Measurements from ENCODE around the gene SYT1. TPM values are rescaled to one million over a fixed set of nuclear protein-coding genes. Genes with fewer than 3 reads are reported as not detected.
"Not testable (repeated sequence)": the region's sequence is repeated elsewhere in the genome, so short reads cannot be mapped to it uniquely, and the experiment has no call there.

Gene SYT1
- total and polyA plus RNA-seq, 12 donors: 0.03 to 0.36 (median 0.15) TPM; not detected in 5

- 75 to 85% methylated on average over 2 of the region's 2 CpGs for WGBS, 2 donors
- no peaks in the 10 kb centered on the region for H3K9me3 ChIP-seq
- ATAC-seq (no peak), DNase-seq (no peak)
- no peak overlapping the region for H3K4me3 ChIP-seq
- TF ChIP-seq CTCF (IDR thresholded peaks at IDR 0.05): no peak
- no peaks in the 10 kb centered on the region for H3K36me3 ChIP-seq
- H3K4me1 ChIP-seq: no peaks in the 10 kb centered on the region
- no peak overlapping the region for H3K27ac ChIP-seq
- peaks cover 0 to 5% (median 0%) of the 10 kb centered on the region in 7 donors for H3K27me3 ChIP-seq
- intact Hi-C loops (cut with DNase I): no loop called here
Measured at GRCh38 chr12:79023784-79024183, 159.2 kb downstream of the SYT1 start.

- no peak for ATAC-seq
- Histone ChIP-seq H3K4me3 (no peak overlapping the region), H3K36me3 (no peaks in the 10 kb centered on the region), H3K9me3 (no peaks in the 10 kb centered on the region), H3K4me1 (no peaks in the 10 kb centered on the region), H3K27me3 (no peaks in the 10 kb centered on the region), H3K27ac (no peak overlapping the region)
- no peak for TF ChIP-seq CTCF (IDR thresholded peaks at IDR 0.05)
- intact Hi-C loops (cut with DNase I): no loop called here
- DNase-seq: no peak
Measured at GRCh38 chr12:79033788-79034187, 169.2 kb downstream of the SYT1 start.

GRCh38 chr12:79044748-79045147 lies 180.2 kb downstream of the SYT1 start:
- WGBS, 2 donors: 74 to 78% methylated on average over 6 of the region's 6 CpGs
- H3K4me1 ChIP-seq; DNase-seq; H3K27ac ChIP-seq; H3K9me3 ChIP-seq; ATAC-seq; H3K27me3 ChIP-seq; H3K36me3 ChIP-seq; H3K4me3 ChIP-seq; intact Hi-C loops (cut with DNase I): not testable (repeated sequence)

- H3K27me3 ChIP-seq; H3K36me3 ChIP-seq; H3K4me1 ChIP-seq; H3K4me3 ChIP-seq; intact Hi-C loops (cut with DNase I); ATAC-seq; H3K9me3 ChIP-seq; H3K27ac ChIP-seq; DNase-seq: not testable (repeated sequence)
- WGBS, 2 donors: 88 to 97% methylated on average over 26 to 32 of the region's 32 CpGs
Measured at GRCh38 chr12:79045149-79045703, 180.7 kb downstream of the SYT1 start.

GRCh38 chr12:79046021-79046420 lies 181.4 kb downstream of the SYT1 start:
- no peaks in the 10 kb centered on the region for H3K27me3 ChIP-seq
- intact Hi-C loops (cut with DNase I): no loop called here
- no peaks in the 10 kb centered on the region for H3K36me3 ChIP-seq
- ATAC-seq: no peak
- TF ChIP-seq CTCF (IDR thresholded peaks at IDR 0.05): no peak
- H3K4me1 ChIP-seq: no peaks in the 10 kb centered on the region
- 94 to 96% methylated on average over 1 of the region's 1 CpG for WGBS, 2 donors
- H3K4me3 ChIP-seq: no peak overlapping the region
- H3K27ac ChIP-seq: no peak overlapping the region
- no peaks in the 10 kb centered on the region for H3K9me3 ChIP-seq
- no peak for DNase-seq

Data from heart right ventricle (tissue), 16 donors.